Cardiac ventricle fibroblast (primary cell): ENCODE data around the gene KIAA1671. TPM values are rescaled to one million over a fixed set of nuclear protein-coding genes. Genes with fewer than 3 reads are reported as not detected.

Source experiments
- total RNA-seq: library from RNA; depleted of rRNA; stranded (reverse); fragments of >200 nt; gene quantifications from 2 replicates; pipeline ENCODE4 v1.2.3, GENCODE V29; 2015

Gene KIAA1671
- total RNA-seq = 5.6 and 6.9 TPM in 2 replicates

GRCh38 chr22:24951942-24952836 is at the start of gene KIAA1671:
Gene KIAA1671, plus strand, starts transcription at chr22:24952716. Its CDS starts 75,284 bp downstream, at chr22:25028000.

GRCh38 chr22:25199731-25200520 is 247.4 kb downstream of the KIAA1671 start, which contains the start of gene CRYBB3:
Gene CRYBB3, plus strand, starts transcription at chr22:25199858. Its CDS starts 1,539 bp downstream, at chr22:25201397.

GRCh38 chr22:25219211-25219689 is 266.7 kb downstream of the KIAA1671 start, which contains the start of gene CRYBB2:
Gene CRYBB2, plus strand, starts transcription at chr22:25219639. Its CDS starts 1,791 bp downstream, at chr22:25221430.

Other genes with a start within 250 kb of the KIAA1671 start
- gene PIWIL3, start 178.0 kb upstream of the KIAA1671 start, total RNA-seq = not detected in 2 replicates
- gene SGSM1, start 146.5 kb upstream of the KIAA1671 start, total RNA-seq = 0.05 and 0.06 TPM in 2 replicates
- gene LHFPL7, start 6.0 kb upstream of the KIAA1671 start, total RNA-seq = not detected in 2 replicates
- not detected in 2 replicates for gene CRYBB3, start 247.1 kb downstream of the KIAA1671 start, total RNA-seq